Vagina (tissue), 2 donors: ENCODE measurements around the gene UST.

ENCODE experiments used
- CTCF ChIP-seq, 3 experiments: fragments of 450-650 bp in 2 of 3; fragments of 200-600 bp in 1 of 3; sonication (generic) in 1 of 3; IDR thresholded peaks; one replicate each; pipeline ENCODE4 v1.5.1; 2017 to 2019; ENCODE audit warnings: antibody characterized with exemption in 3 of 3, mild to moderate bottlenecking in 2 of 3, moderate library complexity in 2 of 3
- POLR2A ChIP-seq, 2 donors: fragments of 450-650 bp; IDR thresholded peaks; one replicate each; pipeline ENCODE4 v1.6.1; 2017; ENCODE audit warnings: antibody characterized with exemption in 2 of 2, mild to moderate bottlenecking in 2 of 2, moderate library complexity in 2 of 2

DNA sequence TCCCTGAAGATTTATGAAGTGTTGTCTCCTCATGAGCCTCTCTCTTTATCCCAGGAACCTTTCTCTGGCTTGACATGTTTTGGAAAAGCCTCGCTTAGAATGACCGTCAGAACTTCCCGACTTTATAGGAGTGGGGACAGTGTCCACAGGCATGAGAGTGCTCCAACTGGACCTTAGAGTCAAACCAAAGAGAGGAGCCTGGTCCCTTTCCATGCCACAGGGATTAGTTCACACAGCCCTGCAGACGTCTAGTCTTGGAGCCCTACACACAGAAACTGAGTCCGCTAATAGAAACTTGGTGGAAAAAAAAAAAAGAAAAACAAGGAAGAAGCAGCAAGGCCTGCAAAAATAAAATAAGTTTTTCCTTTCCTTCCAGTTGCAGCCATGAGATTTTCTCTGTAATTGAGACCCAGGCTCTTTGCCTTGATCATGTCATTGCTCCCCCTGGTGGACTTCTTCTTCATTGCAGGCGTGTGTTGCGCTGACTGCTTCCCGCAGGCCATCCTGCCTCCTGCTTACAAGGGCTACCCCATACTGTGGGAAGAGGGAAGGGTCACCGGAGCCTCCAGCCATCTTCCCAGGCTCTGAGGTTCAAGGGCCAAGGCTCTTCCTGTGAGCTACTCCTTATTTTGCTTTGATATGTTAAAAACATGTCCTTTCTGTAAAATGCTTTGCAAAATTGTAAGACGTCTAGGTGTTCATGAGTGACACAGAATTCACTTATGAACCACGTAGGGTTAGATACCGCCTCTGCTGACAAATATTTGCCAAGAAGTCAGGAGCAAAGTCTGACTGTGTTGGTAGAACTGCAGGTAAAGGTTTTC, 201.0 kb downstream of the UST start:
- TF ChIP-seq CTCF (IDR thresholded peaks at IDR 0.05) (peak; percentile 73 to 88 (median 85)), POLR2A (IDR thresholded peaks at IDR 0.05) (no peak)
